ENCODE data around the gene PCSK6.

The PCSK6 gene

DNA sequence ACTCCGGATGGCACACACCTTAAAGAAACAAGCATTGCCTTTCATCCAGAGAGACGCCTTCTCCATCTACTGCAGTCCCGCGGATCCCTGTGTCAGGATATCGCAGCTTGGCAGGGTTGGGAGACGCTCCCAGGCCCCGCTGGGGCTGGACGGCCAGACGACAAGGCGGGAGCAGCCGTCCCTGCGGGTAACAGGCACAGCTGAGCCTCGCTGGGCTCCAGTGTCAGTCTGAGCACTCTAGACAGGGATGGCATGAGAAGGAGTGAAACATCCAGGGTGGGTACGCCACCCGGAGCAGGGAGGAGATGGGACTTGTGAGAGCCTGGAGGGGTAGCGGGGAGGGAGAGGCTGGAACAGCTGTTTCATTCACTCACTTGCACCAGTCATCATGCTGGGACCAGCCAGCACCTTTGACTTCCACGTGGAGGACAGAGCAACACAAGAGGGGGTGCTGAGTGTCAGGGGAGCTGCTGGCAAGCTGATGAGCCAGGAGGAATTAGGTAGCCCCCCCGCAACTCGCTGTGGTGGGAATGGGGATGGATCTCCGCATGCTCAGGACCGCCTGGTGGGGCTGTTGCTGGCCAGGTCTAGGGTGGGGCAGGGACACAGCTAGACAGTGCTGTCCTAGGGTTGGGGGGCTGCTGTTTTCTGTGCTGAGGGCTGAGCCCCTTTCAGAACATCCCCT is 162.9 kb downstream of the PCSK6 start:
- Histone ChIP-seq H3K27me3 (ENCODE audit: control insufficient read depth, insufficient read depth, low read length) (peaks cover under 1% of the 10 kb centered on the region), H3K9me3 (ENCODE audit: control insufficient read depth, low read depth, low read length) (no peaks in the 10 kb centered on the region), H3K4me1 (ENCODE audit: control insufficient read depth, low read depth, low read length) (no peaks in the 10 kb centered on the region), H3K36me3 (ENCODE audit: control insufficient read depth, low read depth, low read length) (no peaks in the 10 kb centered on the region), H3K9ac (ENCODE audit: low read length) (no peak overlapping the region), H3K27ac (ENCODE audit: low read length) (no peak overlapping the region), H3K4me3 (ENCODE audit: low read length) (no peak overlapping the region)

DNA sequence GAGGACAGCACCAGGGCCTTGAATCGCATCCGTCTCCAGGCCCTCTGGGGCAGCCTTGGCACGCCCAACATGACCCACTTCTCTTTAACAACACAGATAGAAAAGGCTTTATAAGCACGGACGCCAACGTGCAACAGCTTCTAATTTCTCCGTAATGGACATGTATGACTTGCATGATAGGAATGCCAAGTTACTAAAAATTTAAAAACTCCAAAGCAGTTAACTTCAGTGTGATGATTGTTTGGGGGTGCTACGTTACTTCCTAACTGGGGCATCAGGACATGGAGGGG is 163.5 kb downstream of the PCSK6 start:
- Histone ChIP-seq H3K36me3 (ENCODE audit: control insufficient read depth, low read depth, low read length) (no peaks in the 10 kb centered on the region), H3K27ac (ENCODE audit: low read length) (no peak overlapping the region), H3K27me3 (ENCODE audit: control insufficient read depth, insufficient read depth, low read length) (peaks cover 3% of the 10 kb centered on the region), H3K9me3 (ENCODE audit: control insufficient read depth, low read depth, low read length) (no peaks in the 10 kb centered on the region), H3K9ac (ENCODE audit: low read length) (no peak overlapping the region), H3K4me3 (ENCODE audit: low read length) (no peak overlapping the region), H3K4me1 (ENCODE audit: control insufficient read depth, low read depth, low read length) (no peaks in the 10 kb centered on the region)

GRCh38 chr15:101325263-101326025 is 164.1 kb downstream of the PCSK6 start:
- no peaks in the 10 kb centered on the region for H3K36me3 ChIP-seq (ENCODE audit: control insufficient read depth, low read depth, low read length)
- H3K27ac ChIP-seq (ENCODE audit: low read length): no peak overlapping the region
- no peaks in the 10 kb centered on the region for H3K9me3 ChIP-seq (ENCODE audit: control insufficient read depth, low read depth, low read length)
- H3K27me3 ChIP-seq (ENCODE audit: control insufficient read depth, insufficient read depth, low read length): peaks cover 5% of the 10 kb centered on the region
- H3K4me3 ChIP-seq (ENCODE audit: low read length): no peak overlapping the region
- H3K9ac ChIP-seq (ENCODE audit: low read length): no peak overlapping the region
- no peaks in the 10 kb centered on the region for H3K4me1 ChIP-seq (ENCODE audit: control insufficient read depth, low read depth, low read length)

DNA sequence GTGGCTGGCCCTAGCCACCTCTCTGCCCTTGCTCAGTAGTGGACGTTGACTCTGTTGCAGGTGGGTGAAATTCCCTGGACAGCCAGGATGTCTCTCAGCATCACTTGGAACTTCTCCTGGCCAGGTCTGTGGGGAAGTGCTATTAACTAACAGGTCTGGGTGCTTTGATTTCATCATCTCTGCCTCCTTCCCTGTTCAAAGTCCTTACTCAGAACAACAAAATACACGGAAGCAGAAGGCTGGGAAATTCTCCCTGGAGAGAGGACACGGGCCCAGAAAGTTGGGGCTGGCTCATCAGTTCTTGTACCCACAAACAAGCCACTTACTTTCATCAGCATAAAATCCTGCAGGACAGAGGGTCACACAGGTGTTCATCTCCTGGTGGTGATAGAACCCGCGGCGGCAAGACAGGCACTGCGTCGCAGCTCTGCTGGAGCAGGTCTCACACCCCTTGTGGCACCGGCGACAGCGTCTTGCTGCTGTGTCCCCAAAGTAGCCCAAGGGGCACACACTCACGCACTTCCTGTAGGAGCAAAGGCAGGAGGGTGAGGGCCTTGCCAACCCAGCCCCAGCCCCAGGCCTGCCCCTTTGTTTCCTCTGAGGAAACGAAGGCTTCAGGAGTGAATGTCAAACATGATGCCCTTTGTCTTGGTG is 164.9 kb downstream of the PCSK6 start:
- Histone ChIP-seq H3K4me3 (ENCODE audit: low read length) (no peak overlapping the region), H3K9ac (ENCODE audit: low read length) (no peak overlapping the region), H3K36me3 (ENCODE audit: control insufficient read depth, low read depth, low read length) (no peaks in the 10 kb centered on the region), H3K27ac (ENCODE audit: low read length) (no peak overlapping the region), H3K9me3 (ENCODE audit: control insufficient read depth, low read depth, low read length) (no peaks in the 10 kb centered on the region), H3K27me3 (ENCODE audit: control insufficient read depth, insufficient read depth, low read length) (peaks cover 8% of the 10 kb centered on the region), H3K4me1 (ENCODE audit: control insufficient read depth, low read depth, low read length) (no peaks in the 10 kb centered on the region)

DNA sequence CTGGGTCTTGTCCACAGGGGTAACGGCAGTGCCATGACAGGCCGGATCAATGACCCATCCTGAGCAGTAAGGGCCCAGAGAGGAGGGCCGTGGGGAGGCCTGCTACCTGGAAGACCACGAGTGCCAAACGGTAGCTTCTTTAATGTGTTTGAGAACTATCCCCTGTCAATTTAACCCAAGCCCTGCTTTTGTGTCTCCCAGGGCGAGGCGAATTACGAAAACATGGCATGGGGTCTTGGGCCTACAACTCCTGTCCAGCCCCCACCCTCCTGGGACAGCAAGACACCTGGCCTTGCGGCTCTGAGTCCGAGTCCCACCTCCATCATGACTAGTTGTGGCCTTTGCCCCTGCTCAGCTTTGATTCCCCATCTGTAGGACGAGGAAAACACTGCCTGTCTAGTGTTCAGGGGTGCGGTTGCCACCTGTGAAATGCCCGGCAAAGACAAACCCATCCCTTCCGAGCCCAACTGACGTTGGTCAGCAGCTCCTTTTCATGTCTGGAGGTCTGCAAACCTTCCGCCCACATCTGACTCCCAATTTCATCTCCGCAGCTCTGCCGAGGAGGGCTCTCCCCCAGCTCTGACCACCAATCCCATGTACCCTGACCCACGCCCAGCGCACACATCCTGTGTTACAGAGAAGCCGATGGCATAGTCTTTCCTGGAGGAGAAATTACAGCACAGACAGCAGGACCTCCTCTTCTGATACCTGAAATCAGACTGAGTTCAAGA is 165.5 kb downstream of the PCSK6 start:
- Histone ChIP-seq H3K27ac (ENCODE audit: low read length) (no peak overlapping the region), H3K27me3 (ENCODE audit: control insufficient read depth, insufficient read depth, low read length) (peaks cover 8% of the 10 kb centered on the region)

GRCh38 chr15:101322854-101323477 is 166.5 kb downstream of the PCSK6 start:
- H3K27ac ChIP-seq (ENCODE audit: low read length): no peak overlapping the region
- no peaks in the 10 kb centered on the region for H3K9me3 ChIP-seq (ENCODE audit: control insufficient read depth, low read depth, low read length)
- no peak overlapping the region for H3K9ac ChIP-seq (ENCODE audit: low read length)
- no peaks in the 10 kb centered on the region for H3K4me1 ChIP-seq (ENCODE audit: control insufficient read depth, low read depth, low read length)
- H3K4me3 ChIP-seq (ENCODE audit: low read length): no peak overlapping the region
- no peaks in the 10 kb centered on the region for H3K36me3 ChIP-seq (ENCODE audit: control insufficient read depth, low read depth, low read length)
- peaks cover 8% of the 10 kb centered on the region for H3K27me3 ChIP-seq (ENCODE audit: control insufficient read depth, insufficient read depth, low read length)

More for the DNA sequence above, 165.5 kb downstream of the PCSK6 start:
- H3K36me3 ChIP-seq (ENCODE audit: control insufficient read depth, low read depth, low read length): no peaks in the 10 kb centered on the region
- no peak overlapping the region for H3K9ac ChIP-seq (ENCODE audit: low read length)
- H3K4me1 ChIP-seq (ENCODE audit: control insufficient read depth, low read depth, low read length): no peaks in the 10 kb centered on the region
- no peak overlapping the region for H3K4me3 ChIP-seq (ENCODE audit: low read length)
- H3K9me3 ChIP-seq (ENCODE audit: control insufficient read depth, low read depth, low read length): no peaks in the 10 kb centered on the region

GRCh38 chr15:101322016-101322695 is 167.4 kb downstream of the PCSK6 start:
- Histone ChIP-seq H3K27me3 (ENCODE audit: control insufficient read depth, insufficient read depth, low read length) (peaks cover 8% of the 10 kb centered on the region), H3K36me3 (ENCODE audit: control insufficient read depth, low read depth, low read length) (no peaks in the 10 kb centered on the region), H3K9ac (ENCODE audit: low read length) (no peak overlapping the region), H3K27ac (ENCODE audit: low read length) (no peak overlapping the region), H3K4me1 (ENCODE audit: control insufficient read depth, low read depth, low read length) (no peaks in the 10 kb centered on the region), H3K9me3 (ENCODE audit: control insufficient read depth, low read depth, low read length) (no peaks in the 10 kb centered on the region), H3K4me3 (ENCODE audit: low read length) (no peak overlapping the region)

GRCh38 chr15:101320501-101321052 is 168.9 kb downstream of the PCSK6 start:
- Histone ChIP-seq H3K4me1 (ENCODE audit: control insufficient read depth, low read depth, low read length) (no peaks in the 10 kb centered on the region), H3K36me3 (ENCODE audit: control insufficient read depth, low read depth, low read length) (no peaks in the 10 kb centered on the region), H3K9me3 (ENCODE audit: control insufficient read depth, low read depth, low read length) (no peaks in the 10 kb centered on the region), H3K9ac (ENCODE audit: low read length) (no peak overlapping the region), H3K27ac (ENCODE audit: low read length) (no peak overlapping the region), H3K27me3 (ENCODE audit: control insufficient read depth, insufficient read depth, low read length) (peaks cover 8% of the 10 kb centered on the region), H3K4me3 (ENCODE audit: low read length) (no peak overlapping the region)

DNA sequence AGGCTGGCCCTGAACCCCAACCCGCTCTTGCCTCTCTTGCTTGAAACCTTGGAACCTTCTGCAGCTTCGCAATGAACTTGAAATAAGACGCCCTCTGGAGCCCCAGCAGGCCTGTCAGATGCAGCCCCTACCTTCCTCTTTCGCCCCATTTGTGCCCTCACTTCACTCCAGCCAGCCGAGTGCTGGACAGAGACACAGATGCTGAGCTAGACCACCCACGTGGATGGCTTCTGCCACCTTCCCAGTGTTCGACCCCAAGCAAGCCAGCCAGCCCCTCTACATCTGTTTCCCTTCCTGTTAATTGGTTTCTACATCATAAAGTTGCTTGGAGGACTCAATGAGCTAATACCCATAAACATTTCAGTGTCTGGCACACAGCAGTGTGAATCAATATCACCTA is 170.7 kb downstream of the PCSK6 start:
- Histone ChIP-seq H3K9me3 (ENCODE audit: control insufficient read depth, low read depth, low read length) (no peaks in the 10 kb centered on the region), H3K4me3 (ENCODE audit: low read length) (no peak overlapping the region), H3K27me3 (ENCODE audit: control insufficient read depth, insufficient read depth, low read length) (peaks cover 8% of the 10 kb centered on the region), H3K36me3 (ENCODE audit: control insufficient read depth, low read depth, low read length) (no peaks in the 10 kb centered on the region), H3K27ac (ENCODE audit: low read length) (no peak overlapping the region), H3K9ac (ENCODE audit: low read length) (no peak overlapping the region), H3K4me1 (ENCODE audit: control insufficient read depth, low read depth, low read length) (no peaks in the 10 kb centered on the region)

GRCh38 chr15:101318147-101318819 is 171.2 kb downstream of the PCSK6 start:
- H3K36me3 ChIP-seq (ENCODE audit: control insufficient read depth, low read depth, low read length): no peaks in the 10 kb centered on the region
- H3K9me3 ChIP-seq (ENCODE audit: control insufficient read depth, low read depth, low read length): no peaks in the 10 kb centered on the region
- no peak overlapping the region for H3K9ac ChIP-seq (ENCODE audit: low read length)
- no peaks in the 10 kb centered on the region for H3K4me1 ChIP-seq (ENCODE audit: control insufficient read depth, low read depth, low read length)
- no peak overlapping the region for H3K4me3 ChIP-seq (ENCODE audit: low read length)
- H3K27me3 ChIP-seq (ENCODE audit: control insufficient read depth, insufficient read depth, low read length): peaks cover 8% of the 10 kb centered on the region
- H3K27ac ChIP-seq (ENCODE audit: low read length): no peak overlapping the region
